Measurements from ENCODE around the gene KRTAP10-4. TPM values are rescaled to one million over a fixed set of nuclear protein-coding genes. Genes with fewer than 3 reads are reported as not detected.

KRTAP10-4 gene
- total and polyA plus RNA-seq, 4 donors = not detected

DNA sequence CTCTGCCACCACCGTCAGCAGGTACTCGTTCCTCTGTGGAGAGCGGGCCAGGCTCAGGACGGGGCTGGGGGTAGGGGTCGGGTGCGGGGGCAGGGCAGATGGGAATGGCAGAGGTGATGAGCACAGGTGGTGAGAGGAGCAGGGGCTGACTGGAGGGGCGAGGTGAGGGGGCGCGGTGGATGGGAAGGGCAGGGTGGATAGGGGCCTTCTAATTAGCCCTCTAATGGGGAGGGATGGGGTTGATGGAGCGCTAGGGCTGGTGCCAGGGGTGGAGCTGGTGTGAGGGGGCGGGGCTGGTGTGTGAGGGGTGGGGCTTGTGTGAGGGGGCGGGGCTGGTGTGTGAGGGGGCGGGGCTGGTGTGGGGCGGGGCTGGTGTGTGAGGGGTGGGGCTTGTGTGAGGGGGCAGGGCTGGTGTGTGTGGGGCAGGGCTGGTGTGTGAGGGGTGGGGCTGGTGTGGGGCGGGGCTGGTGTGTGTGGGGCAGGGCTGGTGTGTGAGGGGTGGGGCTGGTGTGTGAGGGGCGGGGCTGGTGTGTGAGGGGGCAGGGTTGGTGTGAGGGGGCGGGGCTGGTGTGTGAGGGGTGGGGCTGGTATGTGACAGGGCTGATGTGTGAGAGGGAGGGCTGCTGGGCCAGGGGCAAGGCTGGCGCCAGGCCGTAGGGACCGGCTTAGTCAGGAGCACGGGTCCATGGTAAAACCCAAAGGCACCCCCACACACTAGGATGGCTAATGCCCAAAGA lies 39.5 kb upstream of the KRTAP10-4 start:
- WGBS, 2 donors = 87% methylated on average over 18 to 21 of the region's 21 CpGs
- ATAC-seq (ENCODE audit: low FRiP score) = no peak
- H3K36me3 ChIP-seq (ENCODE audit: control insufficient read depth in 1 of 2, insufficient read depth in 2 of 2, low read length in 1 of 2) = no peaks in the 10 kb centered on the region

DNA sequence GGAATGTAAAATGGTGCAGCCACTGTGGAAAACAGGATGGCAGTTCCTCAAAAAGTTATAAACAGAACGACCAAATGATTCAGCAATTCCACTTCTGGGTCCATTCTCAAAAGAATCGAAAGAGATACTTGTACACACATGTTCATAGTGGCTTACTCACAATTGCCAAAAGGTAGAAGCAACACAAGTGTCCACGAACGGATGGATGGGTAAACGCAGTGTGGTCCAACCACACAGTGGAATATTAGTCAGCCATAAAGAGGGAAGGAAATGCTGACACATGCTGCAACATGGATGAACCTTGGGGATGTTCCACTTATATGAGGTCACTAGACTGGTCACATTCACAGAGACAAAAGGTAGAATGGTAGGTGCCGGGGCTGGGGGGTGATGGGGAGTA lies 38.8 kb upstream of the KRTAP10-4 start:
- WGBS, 2 donors = 96% methylated on average over 6 of the region's 6 CpGs
- Histone ChIP-seq H3K9me3 (ENCODE audit: control insufficient read depth, low read length) (no peaks in the 10 kb centered on the region), H3K27me3 (ENCODE audit: control insufficient read depth in 1 of 2, insufficient read depth in 2 of 2, low read length in 1 of 2) (no peaks in the 10 kb centered on the region), H3K27ac (ENCODE audit: low read depth in 1 of 2, low read length in 2 of 2) (no peak overlapping the region), H3K4me3 (ENCODE audit: low read length in 2 of 2) (no peak overlapping the region), H3K36me3 (ENCODE audit: control insufficient read depth in 1 of 2, insufficient read depth in 2 of 2, low read length in 1 of 2) (no peaks in the 10 kb centered on the region), H3K4me1 (ENCODE audit: control insufficient read depth in 1 of 2, insufficient read depth in 2 of 2, low read length in 2 of 2) (no peaks in the 10 kb centered on the region)
- DNase-seq = no peak
- ATAC-seq (ENCODE audit: low FRiP score) = no peak
- intact Hi-C loops (cut with DNase I) = no loop called here

More for the DNA sequence above, 39.5 kb upstream of the KRTAP10-4 start:
- intact Hi-C loops (cut with DNase I) = no loop called here
- Histone ChIP-seq H3K4me1 (ENCODE audit: control insufficient read depth in 1 of 2, insufficient read depth in 2 of 2, low read length in 2 of 2) (no peaks in the 10 kb centered on the region), H3K4me3 (ENCODE audit: low read length in 2 of 2) (no peak overlapping the region), H3K9me3 (ENCODE audit: control insufficient read depth, low read length) (no peaks in the 10 kb centered on the region), H3K27ac (ENCODE audit: low read depth in 1 of 2, low read length in 2 of 2) (no peak overlapping the region), H3K27me3 (ENCODE audit: control insufficient read depth in 1 of 2, insufficient read depth in 2 of 2, low read length in 1 of 2) (no peaks in the 10 kb centered on the region)
- no peak for DNase-seq

- ATAC-seq (ENCODE audit: low FRiP score) (no peak), DNase-seq (no peak)
- Histone ChIP-seq H3K4me3 (ENCODE audit: low read length in 2 of 2) (no peak overlapping the region), H3K36me3 (ENCODE audit: control insufficient read depth in 1 of 2, insufficient read depth in 2 of 2, low read length in 1 of 2) (no peaks in the 10 kb centered on the region), H3K4me1 (ENCODE audit: control insufficient read depth in 1 of 2, insufficient read depth in 2 of 2, low read length in 2 of 2) (no peaks in the 10 kb centered on the region), H3K27me3 (ENCODE audit: control insufficient read depth in 1 of 2, insufficient read depth in 2 of 2, low read length in 1 of 2) (no peaks in the 10 kb centered on the region), H3K27ac (ENCODE audit: low read depth in 1 of 2, low read length in 2 of 2) (no peak overlapping the region), H3K9me3 (ENCODE audit: control insufficient read depth, low read length) (no peaks in the 10 kb centered on the region)
- 70 to 74% methylated on average over 7 of the region's 7 CpGs for WGBS, 2 donors
- intact Hi-C loops (cut with DNase I) = no loop called here
Observed at GRCh38 chr21:44535963-44536362, 37.6 kb upstream of the KRTAP10-4 start.

DNA sequence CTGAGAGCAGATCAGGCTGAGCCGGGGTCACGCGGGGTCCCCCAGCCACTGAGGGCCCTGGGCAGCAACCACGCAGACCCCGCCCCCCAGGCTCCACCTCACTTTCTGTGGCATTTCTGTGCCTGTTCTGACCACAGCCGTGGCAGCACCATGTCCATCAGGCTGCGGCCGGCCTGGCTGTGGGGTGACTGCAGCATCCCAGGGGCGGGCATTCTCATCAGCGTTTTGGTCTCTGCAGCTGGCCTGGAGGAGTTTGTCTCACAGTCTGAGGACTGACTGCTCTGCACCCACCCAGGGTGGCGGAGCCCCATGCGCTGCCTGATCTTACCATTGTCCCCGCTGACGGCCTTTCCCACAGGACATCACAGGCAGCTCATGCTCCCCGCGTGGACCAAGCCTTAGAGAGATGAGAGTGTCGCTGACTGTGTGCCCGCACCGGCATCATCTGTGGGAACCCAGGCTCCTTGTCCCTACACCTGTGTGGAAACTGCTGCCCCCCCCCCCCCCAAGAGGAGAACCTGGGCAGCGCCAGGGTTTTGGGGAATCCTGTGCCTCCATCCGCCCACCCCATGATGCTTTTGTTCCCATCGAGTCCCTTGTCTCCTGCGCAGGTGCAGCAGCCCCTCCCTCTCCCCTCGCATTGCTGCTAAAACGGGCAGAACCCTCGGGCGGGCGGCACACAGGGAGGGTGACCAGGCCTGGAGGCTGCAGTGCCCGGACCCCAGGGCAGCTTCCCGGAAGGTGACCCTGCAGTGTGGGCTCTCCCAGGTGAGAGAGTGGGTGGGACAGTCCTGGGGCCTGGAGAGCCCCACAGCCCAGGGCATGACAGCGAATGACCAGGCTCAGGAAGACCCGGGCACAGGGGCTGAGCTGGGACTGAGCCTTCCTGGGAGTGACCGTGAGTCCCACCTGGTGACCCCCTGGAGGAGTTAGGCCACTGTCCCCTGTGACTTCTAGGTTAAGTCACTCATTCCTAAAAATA lies 35.3 kb upstream of the KRTAP10-4 start:
- WGBS, 2 donors = 95% methylated on average over 33 of the region's 33 CpGs
- no peaks in the 10 kb centered on the region for H3K36me3 ChIP-seq (ENCODE audit: control insufficient read depth in 1 of 2, insufficient read depth in 2 of 2, low read length in 1 of 2)
- H3K27me3 ChIP-seq (ENCODE audit: control insufficient read depth in 1 of 2, insufficient read depth in 2 of 2, low read length in 1 of 2) = no peaks in the 10 kb centered on the region
- no peak overlapping the region for H3K27ac ChIP-seq (ENCODE audit: low read depth in 1 of 2, low read length in 2 of 2)
- peak; percentile 26 for ATAC-seq (ENCODE audit: low FRiP score)
- intact Hi-C loops (cut with DNase I) = no loop called here
- no peak for DNase-seq
- no peak overlapping the region for H3K4me3 ChIP-seq (ENCODE audit: low read length in 2 of 2)
- peaks cover 1% of the 10 kb centered on the region for H3K9me3 ChIP-seq (ENCODE audit: control insufficient read depth, low read length)
- no peaks in the 10 kb centered on the region for H3K4me1 ChIP-seq (ENCODE audit: control insufficient read depth in 1 of 2, insufficient read depth in 2 of 2, low read length in 2 of 2)

GRCh38 chr21:44539046-44539445 lies 34.5 kb upstream of the KRTAP10-4 start:
- H3K27ac ChIP-seq (ENCODE audit: low read depth in 1 of 2, low read length in 2 of 2) = no peak overlapping the region
- no peak overlapping the region for H3K4me3 ChIP-seq (ENCODE audit: low read length in 2 of 2)
- WGBS, 2 donors = 80 to 86% methylated on average over 14 of the region's 14 CpGs
- no peaks in the 10 kb centered on the region for H3K4me1 ChIP-seq (ENCODE audit: control insufficient read depth in 1 of 2, insufficient read depth in 2 of 2, low read length in 2 of 2)
- ATAC-seq (ENCODE audit: low FRiP score) (no peak), DNase-seq (no peak)
- no peaks in the 10 kb centered on the region for H3K36me3 ChIP-seq (ENCODE audit: control insufficient read depth in 1 of 2, insufficient read depth in 2 of 2, low read length in 1 of 2)
- intact Hi-C loops (cut with DNase I) = no loop called here
- H3K9me3 ChIP-seq (ENCODE audit: control insufficient read depth, low read length) = peaks cover 1% of the 10 kb centered on the region
- no peaks in the 10 kb centered on the region for H3K27me3 ChIP-seq (ENCODE audit: control insufficient read depth in 1 of 2, insufficient read depth in 2 of 2, low read length in 1 of 2)

- 70 to 79% methylated on average over 21 of the region's 21 CpGs for WGBS, 2 donors
- Histone ChIP-seq H3K36me3 (ENCODE audit: control insufficient read depth in 1 of 2, insufficient read depth in 2 of 2, low read length in 1 of 2) (no peaks in the 10 kb centered on the region), H3K9me3 (ENCODE audit: control insufficient read depth, low read length) (peaks cover 3% of the 10 kb centered on the region), H3K27me3 (ENCODE audit: control insufficient read depth in 1 of 2, insufficient read depth in 2 of 2, low read length in 1 of 2) (no peaks in the 10 kb centered on the region), H3K4me1 (ENCODE audit: control insufficient read depth in 1 of 2, insufficient read depth in 2 of 2, low read length in 2 of 2) (no peaks in the 10 kb centered on the region), H3K27ac (ENCODE audit: low read depth in 1 of 2, low read length in 2 of 2) (no peak within 1 kb of the TSS), H3K4me3 (ENCODE audit: low read length in 2 of 2) (no peak within 1 kb of the TSS)
- DNase-seq (no peak), ATAC-seq (ENCODE audit: low FRiP score) (no peak)
- intact Hi-C loops (cut with DNase I) = no loop called here
Observed at GRCh38 chr21:44539991-44540666, 33.4 kb upstream of the KRTAP10-4 start, which contains the start of gene KRTAP10-1. Gene KRTAP10-1, minus strand, starts transcription at chr21:44540195. Its CDS starts 45 bp downstream, at chr21:44540150.

GRCh38 chr21:44540741-44541288 lies 32.7 kb upstream of the KRTAP10-4 start:
- Histone ChIP-seq H3K9me3 (ENCODE audit: control insufficient read depth, low read length) (peaks cover 3% of the 10 kb centered on the region), H3K27me3 (ENCODE audit: control insufficient read depth in 1 of 2, insufficient read depth in 2 of 2, low read length in 1 of 2) (no peaks in the 10 kb centered on the region), H3K27ac (ENCODE audit: low read depth in 1 of 2, low read length in 2 of 2) (no peak overlapping the region), H3K4me1 (ENCODE audit: control insufficient read depth in 1 of 2, insufficient read depth in 2 of 2, low read length in 2 of 2) (no peaks in the 10 kb centered on the region), H3K4me3 (ENCODE audit: low read length in 2 of 2) (no peak overlapping the region), H3K36me3 (ENCODE audit: control insufficient read depth in 1 of 2, insufficient read depth in 2 of 2, low read length in 1 of 2) (no peaks in the 10 kb centered on the region)
- ATAC-seq (ENCODE audit: low FRiP score) = no peak
- DNase-seq = no peak
- intact Hi-C loops (cut with DNase I) = no loop called here
- WGBS, 2 donors = 89 to 90% methylated on average over 11 of the region's 11 CpGs

- Histone ChIP-seq H3K9me3 (ENCODE audit: control insufficient read depth, low read length) (peaks cover 5% of the 10 kb centered on the region), H3K27ac (ENCODE audit: low read depth in 1 of 2, low read length in 2 of 2) (no peak overlapping the region), H3K4me3 (ENCODE audit: low read length in 2 of 2) (no peak overlapping the region), H3K27me3 (ENCODE audit: control insufficient read depth in 1 of 2, insufficient read depth in 2 of 2, low read length in 1 of 2) (no peaks in the 10 kb centered on the region), H3K4me1 (ENCODE audit: control insufficient read depth in 1 of 2, insufficient read depth in 2 of 2, low read length in 2 of 2) (no peaks in the 10 kb centered on the region), H3K36me3 (ENCODE audit: control insufficient read depth in 1 of 2, insufficient read depth in 2 of 2, low read length in 1 of 2) (no peaks in the 10 kb centered on the region)
- ATAC-seq (ENCODE audit: low FRiP score) = no peak
- WGBS, 2 donors = 86 to 94% methylated on average over 1 of the region's 1 CpG
- intact Hi-C loops (cut with DNase I) = no loop called here
- DNase-seq = no peak
Observed at GRCh38 chr21:44542716-44543115, 30.8 kb upstream of the KRTAP10-4 start.

Data from aorta (tissue), 5 donors.